ENCODE results near the gene USP17L11. TPM values are rescaled to one million over a fixed set of nuclear protein-coding genes. Genes with fewer than 3 reads are reported as not detected.

Gene USP17L11, protein sequence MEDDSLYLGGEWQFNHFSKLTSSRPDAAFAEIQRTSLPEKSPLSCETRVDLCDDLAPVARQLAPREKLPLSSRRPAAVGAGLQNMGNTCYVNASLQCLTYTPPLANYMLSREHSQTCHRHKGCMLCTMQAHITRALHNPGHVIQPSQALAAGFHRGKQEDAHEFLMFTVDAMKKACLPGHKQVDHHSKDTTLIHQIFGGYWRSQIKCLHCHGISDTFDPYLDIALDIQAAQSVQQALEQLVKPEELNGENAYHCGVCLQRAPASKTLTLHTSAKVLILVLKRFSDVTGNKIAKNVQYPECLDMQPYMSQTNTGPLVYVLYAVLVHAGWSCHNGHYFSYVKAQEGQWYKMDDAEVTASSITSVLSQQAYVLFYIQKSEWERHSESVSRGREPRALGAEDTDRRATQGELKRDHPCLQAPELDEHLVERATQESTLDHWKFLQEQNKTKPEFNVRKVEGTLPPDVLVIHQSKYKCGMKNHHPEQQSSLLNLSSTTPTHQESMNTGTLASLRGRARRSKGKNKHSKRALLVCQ
- not detected in 2 replicates for total RNA-seq

DNA sequence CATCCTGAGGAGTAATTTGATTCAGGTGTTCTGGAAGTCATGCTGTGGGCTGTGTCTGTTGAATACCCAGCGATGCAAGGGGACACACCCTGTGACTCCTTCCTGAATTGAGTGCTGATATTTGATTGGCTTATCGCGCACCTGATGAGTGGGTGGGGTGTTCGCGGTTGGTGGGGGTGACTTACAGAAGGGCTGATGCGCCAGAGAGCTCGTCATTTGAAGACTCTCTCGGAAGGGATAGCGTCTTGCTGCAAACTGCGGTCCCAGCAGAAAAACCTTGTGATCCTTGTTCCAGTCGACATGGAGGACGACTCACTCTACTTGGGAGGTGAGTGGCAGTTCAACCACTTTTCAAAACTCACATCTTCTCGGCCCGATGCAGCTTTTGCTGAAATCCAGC, at the start of gene USP17L11:
USP17L11 (plus strand) TSS at position 301 of the 400 bp plus-strand sequence; CDS start at position 301, 0 bp downstream.

DNA sequence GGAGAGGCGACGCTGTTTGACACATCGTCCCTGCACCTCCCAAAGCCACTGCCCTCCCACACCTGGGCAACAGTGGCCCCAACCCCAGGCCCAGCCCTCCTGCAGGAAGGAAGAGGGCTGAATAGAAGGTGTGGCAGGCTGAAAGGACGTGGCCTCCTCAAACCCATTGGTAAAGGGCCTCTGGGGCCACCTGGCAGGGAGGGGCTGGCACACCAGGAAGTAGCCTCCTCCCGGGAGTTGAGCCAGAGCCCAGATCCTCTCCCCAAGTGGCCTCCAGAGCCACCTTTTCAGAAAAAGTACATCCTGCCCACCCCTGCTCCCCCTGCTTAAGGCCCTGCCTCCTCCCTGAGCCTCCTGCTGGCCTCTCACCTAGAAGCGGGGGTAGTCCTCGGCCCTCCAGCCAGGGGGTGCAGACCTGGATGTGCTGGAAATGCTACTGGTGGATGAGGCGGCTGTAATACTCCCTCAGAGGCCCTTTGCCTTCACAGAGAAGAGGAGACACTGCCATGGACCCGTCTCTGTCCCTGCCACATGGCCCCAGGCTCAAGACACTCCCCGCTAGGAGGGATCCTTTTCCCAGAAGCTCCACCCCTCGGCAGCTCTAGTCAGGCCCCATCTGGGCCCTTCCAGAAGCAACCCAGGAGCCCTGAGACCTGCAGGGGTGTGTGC, 45.3 kb upstream of the USP17L11 start, which contains the start of gene FAM90A26:
FAM90A26 (plus strand) TSS at position 619 of the 669 bp plus-strand sequence. CDS start 2,764 bp downstream, outside the sequence.

DNA sequence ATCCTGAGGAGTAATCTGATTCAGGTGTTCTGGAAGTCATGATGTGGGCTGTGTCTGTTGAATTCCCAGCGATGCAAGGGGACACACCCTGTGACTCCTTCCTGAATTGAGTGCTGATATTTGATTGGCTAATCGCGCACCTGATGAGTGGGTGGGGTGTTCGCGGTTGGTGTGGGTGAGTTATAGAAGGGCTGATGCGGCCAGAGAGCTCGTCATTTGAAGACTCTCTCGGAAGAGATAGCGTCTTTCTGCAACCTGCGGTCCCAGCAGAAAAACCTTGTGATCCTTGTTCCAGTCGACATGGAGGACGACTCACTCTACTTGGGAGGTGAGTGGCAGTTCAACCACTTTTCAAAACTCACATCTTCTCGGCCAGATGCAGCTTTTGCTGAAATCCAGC, 4.8 kb upstream of the USP17L11 start, which contains the start of gene USP17L10:
USP17L10 (plus strand) TSS at position 301 of the 400 bp plus-strand sequence; CDS start at position 301, 0 bp downstream.

DNA sequence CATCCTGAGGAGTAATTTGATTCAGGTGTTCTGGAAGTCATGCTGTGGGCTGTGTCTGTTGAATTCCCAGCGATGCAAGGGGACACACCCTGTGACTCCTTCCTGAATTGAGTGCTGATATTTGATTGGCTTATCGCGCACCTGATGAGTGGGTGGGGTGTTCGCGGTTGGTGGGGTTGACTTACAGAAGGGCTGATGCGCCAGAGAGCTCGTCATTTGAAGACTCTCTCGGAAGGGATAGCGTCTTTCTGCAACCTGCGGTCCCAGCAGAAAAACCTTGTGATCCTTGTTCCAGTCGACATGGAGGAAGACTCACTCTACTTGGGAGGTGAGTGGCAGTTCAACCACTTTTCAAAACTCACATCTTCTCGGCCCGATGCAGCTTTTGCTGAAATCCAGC, 4.6 kb downstream of the USP17L11 start, which contains the start of gene USP17L12:
USP17L12 (plus strand) TSS at position 301 of the 400 bp plus-strand sequence; CDS start at position 301, 0 bp downstream.

DNA sequence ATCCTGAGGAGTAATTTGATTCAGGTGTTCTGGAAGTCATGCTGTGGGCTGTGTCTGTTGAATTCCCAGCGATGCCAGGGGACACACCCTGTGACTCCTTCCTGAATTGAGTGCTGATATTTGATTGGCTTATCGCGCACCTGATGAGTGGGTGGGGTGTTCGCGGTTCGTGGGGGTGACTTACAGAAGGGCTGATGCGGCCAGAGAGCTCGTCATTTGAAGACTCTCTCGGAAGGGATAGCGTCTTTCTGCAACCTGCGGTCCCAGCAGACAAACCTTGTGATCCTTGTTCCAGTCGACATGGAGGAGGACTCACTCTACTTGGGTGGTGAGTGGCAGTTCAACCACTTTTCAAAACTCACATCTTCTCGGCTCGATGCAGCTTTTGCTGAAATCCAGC, 9.4 kb downstream of the USP17L11 start, which contains the start of gene USP17L13:
USP17L13 (plus strand) TSS at position 301 of the 400 bp plus-strand sequence; CDS start at position 301, 0 bp downstream.

DNA sequence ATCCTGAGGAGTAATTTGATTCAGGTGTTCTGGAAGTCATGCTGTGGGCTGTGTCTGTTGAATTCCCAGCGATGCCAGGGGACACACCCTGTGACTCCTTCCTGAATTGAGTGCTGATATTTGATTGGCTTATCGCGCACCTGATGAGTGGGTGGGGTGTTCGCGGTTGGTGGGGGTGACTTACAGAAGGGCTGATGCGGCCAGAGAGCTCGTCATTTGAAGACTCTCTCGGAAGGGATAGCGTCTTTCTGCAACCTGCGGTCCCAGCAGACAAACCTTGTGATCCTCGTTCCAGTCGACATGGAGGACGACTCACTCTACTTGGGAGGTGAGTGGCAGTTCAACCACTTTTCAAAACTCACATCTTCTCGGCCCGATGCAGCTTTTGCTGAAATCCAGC, 18.9 kb downstream of the USP17L11 start, which contains the start of gene USP17L15:
USP17L15 (plus strand) TSS at position 301 of the 400 bp plus-strand sequence; CDS start at position 301, 0 bp downstream.

DNA sequence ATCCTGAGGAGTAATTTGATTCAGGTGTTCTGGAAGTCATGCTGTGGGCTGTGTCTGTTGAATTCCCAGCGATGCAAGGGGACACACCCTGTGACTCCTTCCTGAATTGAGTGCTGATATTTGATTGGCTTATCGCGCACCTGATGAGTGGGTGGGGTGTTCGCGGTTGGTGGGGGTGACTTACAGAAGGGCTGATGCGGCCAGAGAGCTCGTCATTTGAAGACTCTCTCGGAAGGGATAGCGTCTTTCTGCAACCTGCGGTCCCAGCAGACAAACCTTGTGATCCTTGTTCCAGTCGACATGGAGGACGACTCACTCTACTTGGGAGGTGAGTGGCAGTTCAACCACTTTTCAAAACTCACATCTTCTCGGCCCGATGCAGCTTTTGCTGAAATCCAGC, 28.4 kb downstream of the USP17L11 start, which contains the start of gene USP17L17:
USP17L17 (plus strand) TSS at position 301 of the 400 bp plus-strand sequence; CDS start at position 301, 0 bp downstream.

DNA sequence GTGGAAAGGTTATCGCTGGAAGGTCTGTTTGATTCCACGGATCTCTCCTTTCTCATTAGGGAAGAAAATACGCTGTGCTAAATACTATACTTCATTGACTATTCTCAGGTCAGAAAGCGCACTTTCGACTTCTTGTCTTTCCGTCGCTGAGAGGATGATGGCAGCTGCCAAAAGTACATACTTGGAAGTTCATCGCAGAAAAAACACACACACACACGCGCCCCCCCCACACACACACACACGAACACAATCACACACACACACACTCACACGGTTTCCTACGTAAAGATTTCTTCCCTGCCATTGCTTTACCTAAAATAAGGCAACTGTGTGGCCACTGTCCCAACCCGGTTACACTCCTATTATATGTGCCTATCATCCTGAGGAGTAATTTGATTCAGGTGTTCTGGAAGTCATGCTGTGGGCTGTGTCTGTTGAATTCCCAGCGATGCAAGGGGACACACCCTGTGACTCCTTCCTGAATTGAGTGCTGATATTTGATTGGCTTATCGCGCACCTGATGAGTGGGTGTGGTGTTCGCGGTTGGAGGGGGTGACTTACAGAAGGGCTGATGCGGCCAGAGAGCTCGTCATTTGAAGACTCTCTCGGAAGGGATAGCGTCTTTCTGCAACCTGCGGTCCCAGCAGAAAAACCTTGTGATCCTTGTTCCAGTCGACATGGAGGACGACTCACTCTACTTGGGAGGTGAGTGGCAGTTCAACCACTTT, 32.9 kb downstream of the USP17L11 start, which contains the start of gene USP17L18:
USP17L18 (plus strand) TSS at position 678 of the 728 bp plus-strand sequence; CDS start at position 678, 0 bp downstream.

DNA sequence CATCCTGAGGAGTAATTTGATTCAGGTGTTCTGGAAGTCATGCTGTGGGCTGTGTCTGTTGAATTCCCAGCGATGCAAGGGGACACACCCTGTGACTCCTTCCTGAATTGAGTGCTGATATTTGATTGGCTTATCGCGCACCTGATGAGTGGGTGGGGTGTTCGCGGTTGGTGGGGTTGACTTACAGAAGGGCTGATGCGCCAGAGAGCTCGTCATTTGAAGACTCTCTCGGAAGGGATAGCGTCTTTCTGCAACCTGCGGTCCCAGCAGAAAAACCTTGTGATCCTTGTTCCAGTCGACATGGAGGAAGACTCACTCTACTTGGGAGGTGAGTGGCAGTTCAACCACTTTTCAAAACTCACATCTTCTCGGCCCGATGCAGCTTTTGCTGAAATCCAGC, 37.9 kb downstream of the USP17L11 start, which contains the start of gene USP17L19:
USP17L19 (plus strand) TSS at position 301 of the 400 bp plus-strand sequence; CDS start at position 301, 0 bp downstream.

DNA sequence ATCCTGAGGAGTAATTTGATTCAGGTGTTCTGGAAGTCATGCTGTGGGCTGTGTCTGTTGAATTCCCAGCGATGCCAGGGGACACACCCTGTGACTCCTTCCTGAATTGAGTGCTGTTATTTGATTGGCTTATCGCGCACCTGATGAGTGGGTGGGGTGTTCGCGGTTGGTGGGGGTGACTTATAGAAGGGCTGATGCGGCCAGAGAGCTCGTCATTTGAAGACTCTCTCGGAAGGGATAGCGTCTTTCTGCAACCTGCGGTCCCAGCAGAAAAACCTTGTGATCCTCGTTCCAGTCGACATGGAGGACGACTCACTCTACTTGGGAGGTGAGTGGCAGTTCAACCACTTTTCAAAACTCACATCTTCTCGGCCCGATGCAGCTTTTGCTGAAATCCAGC, 42.6 kb downstream of the USP17L11 start, which contains the start of gene USP17L20:
USP17L20 (plus strand) TSS at position 301 of the 400 bp plus-strand sequence; CDS start at position 301, 0 bp downstream.

DNA sequence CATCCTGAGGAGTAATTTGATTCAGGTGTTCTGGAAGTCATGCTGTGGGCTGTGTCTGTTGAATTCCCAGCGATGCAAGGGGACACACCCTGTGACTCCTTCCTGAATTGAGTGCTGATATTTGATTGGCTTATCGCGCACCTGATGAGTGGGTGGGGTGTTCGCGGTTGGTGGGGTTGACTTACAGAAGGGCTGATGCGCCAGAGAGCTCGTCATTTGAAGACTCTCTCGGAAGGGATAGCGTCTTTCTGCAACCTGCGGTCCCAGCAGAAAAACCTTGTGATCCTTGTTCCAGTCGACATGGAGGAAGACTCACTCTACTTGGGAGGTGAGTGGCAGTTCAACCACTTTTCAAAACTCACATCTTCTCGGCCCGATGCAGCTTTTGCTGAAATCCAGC, 47.4 kb downstream of the USP17L11 start, which contains the start of gene USP17L21:
USP17L21 (plus strand) TSS at position 301 of the 400 bp plus-strand sequence; CDS start at position 301, 0 bp downstream.

Other genes with a start within 250 kb of the USP17L11 start
- not detected in 2 replicates for gene FAM90A26, start 45.0 kb upstream of the USP17L11 start, total RNA-seq
- not detected in 2 replicates for gene USP17L10, start 4.7 kb upstream of the USP17L11 start, total RNA-seq
- gene USP17L12, start 4.7 kb downstream of the USP17L11 start, total RNA-seq, result not detected in 2 replicates
- not detected in 2 replicates for gene USP17L13, start 9.5 kb downstream of the USP17L11 start, total RNA-seq
- gene USP17L15, start 19.0 kb downstream of the USP17L11 start, total RNA-seq, result not detected in 2 replicates
- gene USP17L17, start 28.5 kb downstream of the USP17L11 start, total RNA-seq, result not detected in 2 replicates
- not detected in 2 replicates for gene USP17L18, start 33.2 kb downstream of the USP17L11 start, total RNA-seq
- not detected in 2 replicates for gene USP17L19, start 38.0 kb downstream of the USP17L11 start, total RNA-seq
- gene USP17L20, start 42.7 kb downstream of the USP17L11 start, total RNA-seq, result not detected in 2 replicates
- not detected in 2 replicates for gene USP17L21, start 47.5 kb downstream of the USP17L11 start, total RNA-seq
- gene USP17L22, start 52.2 kb downstream of the USP17L11 start, total RNA-seq, result not detected in 2 replicates
- not detected in 2 replicates for gene USP17L24, start 109.8 kb downstream of the USP17L11 start, total RNA-seq
- gene USP17L25, start 114.5 kb downstream of the USP17L11 start, total RNA-seq, result not detected in 2 replicates
- gene USP17L26, start 119.3 kb downstream of the USP17L11 start, total RNA-seq, result not detected in 2 replicates
- gene USP17L5, start 124.0 kb downstream of the USP17L11 start, total RNA-seq, result not detected in 2 replicates
- not detected in 2 replicates for gene USP17L27, start 128.7 kb downstream of the USP17L11 start, total RNA-seq
- gene USP17L28, start 133.5 kb downstream of the USP17L11 start, total RNA-seq, result not detected in 2 replicates
- not detected in 2 replicates for gene USP17L29, start 138.2 kb downstream of the USP17L11 start, total RNA-seq
- not detected in 2 replicates for gene USP17L30, start 147.7 kb downstream of the USP17L11 start, total RNA-seq
- gene DEFB131A, start 229.0 kb downstream of the USP17L11 start, total RNA-seq, result not detected in 2 replicates